ENCODE data around the gene AHCYL2. TPM values are rescaled to one million over a fixed set of nuclear protein-coding genes. Genes with fewer than 3 reads are reported as not detected.

AHCYL2 gene
- total RNA-seq, 2 donors from 2014 or later: 30.8 to 31.4 TPM

DNA sequence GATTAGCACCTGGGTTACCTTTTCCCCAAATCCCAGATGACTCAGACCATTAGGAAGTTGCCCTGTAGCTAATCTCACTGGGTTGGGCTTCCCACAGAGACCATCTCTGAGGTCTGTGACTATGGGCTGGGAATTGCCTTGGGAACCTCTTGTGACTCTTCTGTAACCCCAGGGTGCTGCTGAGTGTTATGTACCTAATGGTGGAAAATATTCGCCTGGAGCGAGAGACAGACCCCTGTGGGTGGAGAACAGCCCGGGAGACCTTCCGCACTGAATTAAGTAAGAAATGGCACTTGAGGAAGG is 229.4 kb downstream of the AHCYL2 start:
- Mint-ChIP-seq H3K9me3 (peaks cover 6% of the 10 kb centered on the region), H3K27me3 (ENCODE audit: insufficient read depth) (no peaks in the 10 kb centered on the region), H3K27ac (peak overlapping the region; percentile 81), H3K36me3 (ENCODE audit: low read depth) (peaks cover 52% of the 10 kb centered on the region), H3K4me3 (no peak overlapping the region), H3K4me1 (peaks cover 26% of the 10 kb centered on the region)
- 33 to 83% methylated on average over 2 to 4 of the region's 4 CpGs for WGBS, 2 experiments (ENCODE audit: insufficient coverage in 1 of 2, insufficient read length in 1 of 2)
- peaks cover 31% of the 10 kb centered on the region for H3K36me3 ChIP-seq (ENCODE audit: control insufficient read depth, insufficient read depth, low read length)
- DNase-seq: peak; percentile 97
- H3K27me3 ChIP-seq (ENCODE audit: control insufficient read depth, insufficient read depth, low read length, poor library complexity, severe bottlenecking): no peaks in the 10 kb centered on the region
- no peak overlapping the region for H3K4me3 ChIP-seq (ENCODE audit: low read length)
- TF ChIP-seq, protein P1, sequence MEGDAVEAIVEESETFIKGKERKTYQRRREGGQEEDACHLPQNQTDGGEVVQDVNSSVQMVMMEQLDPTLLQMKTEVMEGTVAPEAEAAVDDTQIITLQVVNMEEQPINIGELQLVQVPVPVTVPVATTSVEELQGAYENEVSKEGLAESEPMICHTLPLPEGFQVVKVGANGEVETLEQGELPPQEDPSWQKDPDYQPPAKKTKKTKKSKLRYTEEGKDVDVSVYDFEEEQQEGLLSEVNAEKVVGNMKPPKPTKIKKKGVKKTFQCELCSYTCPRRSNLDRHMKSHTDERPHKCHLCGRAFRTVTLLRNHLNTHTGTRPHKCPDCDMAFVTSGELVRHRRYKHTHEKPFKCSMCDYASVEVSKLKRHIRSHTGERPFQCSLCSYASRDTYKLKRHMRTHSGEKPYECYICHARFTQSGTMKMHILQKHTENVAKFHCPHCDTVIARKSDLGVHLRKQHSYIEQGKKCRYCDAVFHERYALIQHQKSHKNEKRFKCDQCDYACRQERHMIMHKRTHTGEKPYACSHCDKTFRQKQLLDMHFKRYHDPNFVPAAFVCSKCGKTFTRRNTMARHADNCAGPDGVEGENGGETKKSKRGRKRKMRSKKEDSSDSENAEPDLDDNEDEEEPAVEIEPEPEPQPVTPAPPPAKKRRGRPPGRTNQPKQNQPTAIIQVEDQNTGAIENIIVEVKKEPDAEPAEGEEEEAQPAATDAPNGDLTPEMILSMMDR (conservative IDR thresholded peaks at IDR 0.05): no peak
- no peak overlapping the region for H3K9ac ChIP-seq (ENCODE audit: extremely low read depth, low read length, poor library complexity, severe bottlenecking)
- H3K4me1 ChIP-seq (ENCODE audit: control insufficient read depth, insufficient read depth, low read length): peaks cover 10% of the 10 kb centered on the region
- no peak overlapping the region for H3K27ac ChIP-seq (ENCODE audit: low read depth, low read length)
- peaks cover 2% of the 10 kb centered on the region for H3K9me3 ChIP-seq (ENCODE audit: control insufficient read depth, low read length)

DNA sequence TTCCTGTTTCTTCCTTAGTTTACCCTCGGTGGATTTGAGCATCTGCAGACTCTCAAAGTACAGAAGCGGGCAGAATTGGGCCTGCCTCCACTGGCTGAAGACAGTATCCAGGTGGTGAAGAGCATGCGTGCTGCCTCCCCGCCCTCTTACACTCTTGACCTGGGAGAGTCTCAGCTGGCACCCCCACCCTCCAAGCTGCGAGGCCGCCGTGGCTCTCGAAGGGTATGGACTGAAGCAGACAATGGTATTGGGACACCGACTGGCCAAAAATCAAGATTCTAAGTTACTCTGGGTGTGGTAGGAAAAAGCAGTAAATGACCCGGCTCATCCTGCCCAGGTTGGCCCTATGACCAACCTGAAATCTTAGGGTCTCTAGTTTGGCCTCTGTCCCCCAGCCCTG is 231.6 kb downstream of the AHCYL2 start:
- H3K36me3 ChIP-seq (ENCODE audit: control insufficient read depth, insufficient read depth, low read length): peaks cover 48% of the 10 kb centered on the region
- H3K4me1 Mint-ChIP-seq: peaks cover 26% of the 10 kb centered on the region

DNA sequence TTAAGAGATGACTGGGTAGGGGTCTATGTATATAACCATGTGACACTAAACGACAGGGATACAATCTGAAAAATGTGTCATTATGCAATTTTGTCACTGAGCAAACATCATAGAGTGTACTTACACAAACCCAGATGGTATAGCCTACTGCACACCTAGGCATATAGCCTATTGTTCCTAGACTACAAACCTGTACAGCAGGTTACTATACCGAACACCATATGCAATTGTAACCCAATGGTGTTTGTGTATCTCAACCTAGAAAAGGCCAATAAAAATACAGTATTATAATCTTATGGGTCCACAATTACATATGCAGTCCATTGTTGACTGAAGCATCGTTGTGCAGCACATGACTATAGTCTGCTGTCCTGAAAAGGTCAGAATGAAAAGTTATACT is 232.3 kb downstream of the AHCYL2 start:
- Histone ChIP-seq H3K36me3 (ENCODE audit: control insufficient read depth, insufficient read depth, low read length) (peaks cover 50% of the 10 kb centered on the region), H3K9me3 (ENCODE audit: control insufficient read depth, low read length) (no peaks in the 10 kb centered on the region), H3K4me3 (ENCODE audit: low read length) (no peak overlapping the region), H3K27ac (ENCODE audit: low read depth, low read length) (no peak overlapping the region), H3K4me1 (ENCODE audit: control insufficient read depth, insufficient read depth, low read length) (peaks cover 10% of the 10 kb centered on the region), H3K27me3 (ENCODE audit: control insufficient read depth, insufficient read depth, low read length, poor library complexity, severe bottlenecking) (no peaks in the 10 kb centered on the region), H3K9ac (ENCODE audit: extremely low read depth, low read length, poor library complexity, severe bottlenecking) (no peak overlapping the region)
- peaks cover 26% of the 10 kb centered on the region for H3K4me1 Mint-ChIP-seq
- H3K4me3 Mint-ChIP-seq: no peak overlapping the region
- no peak for DNase-seq
- WGBS, 2 experiments (ENCODE audit: insufficient coverage in 1 of 2, insufficient read length in 1 of 2): 92 to 96% methylated on average over 3 of the region's 3 CpGs
- H3K27me3 Mint-ChIP-seq (ENCODE audit: insufficient read depth): no peaks in the 10 kb centered on the region
- peaks cover 27% of the 10 kb centered on the region for H3K36me3 Mint-ChIP-seq (ENCODE audit: low read depth)
- TF ChIP-seq, protein P1 (conservative IDR thresholded peaks at IDR 0.05): no peak
- H3K9me3 Mint-ChIP-seq: no peaks in the 10 kb centered on the region
- H3K27ac Mint-ChIP-seq: no peak overlapping the region

More for the DNA sequence above, 231.6 kb downstream of the AHCYL2 start:
- no peak overlapping the region for H3K4me3 Mint-ChIP-seq
- H3K27ac Mint-ChIP-seq: no peak overlapping the region
- no peak for DNase-seq
- H3K9ac ChIP-seq (ENCODE audit: extremely low read depth, low read length, poor library complexity, severe bottlenecking): no peak overlapping the region
- H3K36me3 Mint-ChIP-seq (ENCODE audit: low read depth): peaks cover 33% of the 10 kb centered on the region
- no peak overlapping the region for H3K27ac ChIP-seq (ENCODE audit: low read depth, low read length)
- no peaks in the 10 kb centered on the region for H3K9me3 ChIP-seq (ENCODE audit: control insufficient read depth, low read length)
- peaks cover 10% of the 10 kb centered on the region for H3K4me1 ChIP-seq (ENCODE audit: control insufficient read depth, insufficient read depth, low read length)
- no peak overlapping the region for H3K4me3 ChIP-seq (ENCODE audit: low read length)
- TF ChIP-seq, protein P1 (conservative IDR thresholded peaks at IDR 0.05): no peak
- no peaks in the 10 kb centered on the region for H3K9me3 Mint-ChIP-seq
- 96 to 100% methylated on average over 8 to 10 of the region's 10 CpGs for WGBS, 2 experiments (ENCODE audit: insufficient coverage in 1 of 2, insufficient read length in 1 of 2)
- H3K27me3 ChIP-seq (ENCODE audit: control insufficient read depth, insufficient read depth, low read length, poor library complexity, severe bottlenecking): no peaks in the 10 kb centered on the region
- H3K27me3 Mint-ChIP-seq (ENCODE audit: insufficient read depth): no peaks in the 10 kb centered on the region

All from endodermal cell (in vitro differentiated cells).